Neural crest cell (in vitro differentiated cells): Measurements from ENCODE around the gene HOXD12. TPM values are rescaled to one million over a fixed set of nuclear protein-coding genes. Genes with fewer than 3 reads are reported as not detected.

Experiments
- DNase-seq: peaks from one replicate; pipeline ENCODE4 v3.0.0; 2021; ENCODE audit warnings: low read depth, mixed read lengths, low spot score
- H3K27ac Mint-ChIP-seq: one replicate; pipeline ENCODE4 v1.8.0; 2021; ENCODE audit warnings: mild to moderate bottlenecking, mixed read lengths; ENCODE audit not compliant: unreplicated experiment
- H3K27me3 Mint-ChIP-seq: 2 replicates; pipeline ENCODE4 v1.8.0; 2021; ENCODE audit warnings: low read depth, mild to moderate bottlenecking, mixed read lengths
- H3K36me3 Mint-ChIP-seq: 2 replicates; pipeline ENCODE4 v1.8.0; 2021; ENCODE audit warnings: low read depth, mild to moderate bottlenecking, mixed read lengths
- H3K4me1 Mint-ChIP-seq: 2 replicates; pipeline ENCODE4 v1.8.0; 2021; ENCODE audit warnings: mixed read lengths
- H3K4me3 Mint-ChIP-seq: one replicate; pipeline ENCODE4 v1.8.0; 2021; ENCODE audit warnings: mild to moderate bottlenecking, mixed read lengths
- H3K9me3 Mint-ChIP-seq: 2 replicates; pipeline ENCODE4 v1.8.0; 2021; ENCODE audit warnings: mixed read lengths
- long read RNA-seq: library from polyadenylated mRNA; unstranded; transcript quantifications from one replicate; pipeline ENCODE4 v2.0.0, GENCODE V29; 2020
- total RNA-seq: library from RNA; stranded (reverse); gene quantifications from 2 replicates; pipeline ENCODE4 v1.2.1, GENCODE V29; 2021
- TF ChIP-seq, protein P1 (sequence below): fragments of 200-600 bp; sonication (generic); conservative IDR thresholded peaks from 2 replicates; pipeline ENCODE4 v1.5.0; 2021; ENCODE audit warnings: antibody characterized with exemption, mild to moderate bottlenecking

HOXD12 gene, protein sequence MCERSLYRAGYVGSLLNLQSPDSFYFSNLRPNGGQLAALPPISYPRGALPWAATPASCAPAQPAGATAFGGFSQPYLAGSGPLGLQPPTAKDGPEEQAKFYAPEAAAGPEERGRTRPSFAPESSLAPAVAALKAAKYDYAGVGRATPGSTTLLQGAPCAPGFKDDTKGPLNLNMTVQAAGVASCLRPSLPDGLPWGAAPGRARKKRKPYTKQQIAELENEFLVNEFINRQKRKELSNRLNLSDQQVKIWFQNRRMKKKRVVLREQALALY
- total RNA-seq, result not detected in 2 replicates
- long read RNA-seq, result 0 reads

DNA sequence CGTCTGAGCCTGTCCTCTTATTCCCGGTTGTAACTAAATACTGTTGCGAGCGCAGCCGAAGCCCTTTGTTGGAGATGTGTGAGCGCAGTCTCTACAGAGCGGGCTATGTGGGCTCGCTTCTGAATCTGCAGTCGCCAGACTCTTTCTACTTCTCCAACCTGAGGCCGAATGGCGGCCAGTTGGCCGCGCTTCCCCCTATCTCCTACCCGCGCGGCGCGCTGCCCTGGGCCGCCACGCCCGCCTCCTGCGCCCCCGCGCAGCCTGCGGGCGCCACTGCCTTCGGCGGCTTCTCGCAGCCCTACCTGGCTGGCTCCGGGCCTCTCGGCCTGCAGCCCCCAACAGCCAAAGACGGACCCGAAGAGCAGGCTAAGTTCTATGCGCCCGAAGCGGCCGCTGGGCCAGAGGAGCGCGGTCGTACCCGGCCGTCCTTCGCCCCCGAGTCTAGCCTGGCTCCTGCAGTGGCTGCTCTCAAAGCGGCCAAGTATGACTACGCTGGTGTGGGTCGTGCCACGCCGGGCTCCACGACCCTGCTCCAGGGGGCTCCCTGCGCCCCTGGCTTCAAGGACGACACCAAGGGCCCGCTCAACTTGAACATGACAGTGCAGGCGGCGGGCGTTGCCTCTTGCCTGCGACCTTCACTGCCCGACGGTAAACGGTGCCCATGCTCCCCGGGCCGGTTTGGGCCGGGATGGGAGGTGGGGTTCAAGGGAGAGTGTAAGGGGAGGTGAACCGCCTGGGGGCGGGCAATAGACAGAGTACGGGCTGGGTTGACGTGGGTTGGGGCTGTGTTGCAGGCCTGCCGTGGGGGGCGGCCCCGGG is at the start of gene HOXD12:
TSS of gene HOXD12 (plus strand) at position 68 of the 819 bp plus-strand sequence. CDS start at position 75, 7 bp downstream.
- TF ChIP-seq, protein P1, sequence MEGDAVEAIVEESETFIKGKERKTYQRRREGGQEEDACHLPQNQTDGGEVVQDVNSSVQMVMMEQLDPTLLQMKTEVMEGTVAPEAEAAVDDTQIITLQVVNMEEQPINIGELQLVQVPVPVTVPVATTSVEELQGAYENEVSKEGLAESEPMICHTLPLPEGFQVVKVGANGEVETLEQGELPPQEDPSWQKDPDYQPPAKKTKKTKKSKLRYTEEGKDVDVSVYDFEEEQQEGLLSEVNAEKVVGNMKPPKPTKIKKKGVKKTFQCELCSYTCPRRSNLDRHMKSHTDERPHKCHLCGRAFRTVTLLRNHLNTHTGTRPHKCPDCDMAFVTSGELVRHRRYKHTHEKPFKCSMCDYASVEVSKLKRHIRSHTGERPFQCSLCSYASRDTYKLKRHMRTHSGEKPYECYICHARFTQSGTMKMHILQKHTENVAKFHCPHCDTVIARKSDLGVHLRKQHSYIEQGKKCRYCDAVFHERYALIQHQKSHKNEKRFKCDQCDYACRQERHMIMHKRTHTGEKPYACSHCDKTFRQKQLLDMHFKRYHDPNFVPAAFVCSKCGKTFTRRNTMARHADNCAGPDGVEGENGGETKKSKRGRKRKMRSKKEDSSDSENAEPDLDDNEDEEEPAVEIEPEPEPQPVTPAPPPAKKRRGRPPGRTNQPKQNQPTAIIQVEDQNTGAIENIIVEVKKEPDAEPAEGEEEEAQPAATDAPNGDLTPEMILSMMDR, result no peak
- Mint-ChIP-seq H3K27ac (no peak within 1 kb of the TSS), H3K4me1 (peaks cover 15% of the 10 kb centered on the region), H3K36me3 (peaks cover 3% of the 10 kb centered on the region), H3K4me3 (no peak within 1 kb of the TSS), H3K9me3 (no peaks in the 10 kb centered on the region), H3K27me3 (peaks cover 100% of the 10 kb centered on the region)
- DNase-seq, result no peak

DNA sequence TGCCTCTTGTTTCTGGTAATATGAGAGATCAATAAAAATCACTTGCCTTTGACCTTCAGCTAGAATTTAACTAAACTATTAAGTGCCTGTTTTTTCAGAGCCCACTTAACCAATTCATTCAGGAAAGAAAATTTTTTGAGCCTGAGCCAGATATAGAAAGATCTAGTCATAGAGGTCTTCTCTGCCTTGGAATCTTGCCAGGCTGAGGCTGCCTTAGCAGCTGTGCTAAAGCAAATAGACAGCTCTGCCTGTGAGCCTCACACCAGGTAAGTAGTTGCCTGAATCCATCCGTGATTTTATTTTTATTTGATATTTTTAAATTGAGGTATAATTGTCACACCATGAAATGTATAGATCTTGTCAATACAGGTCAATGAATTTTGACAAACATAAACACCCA is 43.2 kb upstream of the HOXD12 start:
- no peak for DNase-seq
- no peaks in the 10 kb centered on the region for H3K36me3 Mint-ChIP-seq
- H3K4me3 Mint-ChIP-seq, result no peak overlapping the region
- H3K27ac Mint-ChIP-seq, result no peak overlapping the region
- no peaks in the 10 kb centered on the region for H3K4me1 Mint-ChIP-seq
- peaks cover 62% of the 10 kb centered on the region for H3K27me3 Mint-ChIP-seq
- H3K9me3 Mint-ChIP-seq, result no peaks in the 10 kb centered on the region
- TF ChIP-seq, protein P1, result no peak

DNA sequence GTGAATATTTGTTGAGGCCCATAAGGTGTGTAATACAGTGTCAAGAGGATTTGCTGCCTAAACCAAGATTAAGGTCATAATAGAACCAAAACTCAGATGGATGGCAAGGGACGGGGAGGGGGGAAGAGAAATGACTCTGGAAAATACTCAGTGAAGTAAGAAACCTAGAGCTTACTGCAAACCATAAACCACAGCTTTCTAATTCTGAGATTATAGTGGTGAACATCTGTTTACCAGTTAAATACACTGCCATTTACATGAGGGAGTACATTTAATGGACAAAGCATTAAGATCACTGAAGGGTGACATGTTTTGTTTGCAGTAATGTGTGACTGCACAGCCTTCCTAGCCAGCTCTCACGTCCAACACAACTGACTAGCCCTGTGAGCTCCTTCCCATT is 35.6 kb upstream of the HOXD12 start:
- Mint-ChIP-seq H3K36me3 (no peaks in the 10 kb centered on the region), H3K27me3 (peaks cover 92% of the 10 kb centered on the region), H3K27ac (no peak overlapping the region), H3K4me1 (peaks cover 15% of the 10 kb centered on the region), H3K4me3 (no peak overlapping the region), H3K9me3 (no peaks in the 10 kb centered on the region)
- DNase-seq, result no peak
- TF ChIP-seq, protein P1, result no peak

DNA sequence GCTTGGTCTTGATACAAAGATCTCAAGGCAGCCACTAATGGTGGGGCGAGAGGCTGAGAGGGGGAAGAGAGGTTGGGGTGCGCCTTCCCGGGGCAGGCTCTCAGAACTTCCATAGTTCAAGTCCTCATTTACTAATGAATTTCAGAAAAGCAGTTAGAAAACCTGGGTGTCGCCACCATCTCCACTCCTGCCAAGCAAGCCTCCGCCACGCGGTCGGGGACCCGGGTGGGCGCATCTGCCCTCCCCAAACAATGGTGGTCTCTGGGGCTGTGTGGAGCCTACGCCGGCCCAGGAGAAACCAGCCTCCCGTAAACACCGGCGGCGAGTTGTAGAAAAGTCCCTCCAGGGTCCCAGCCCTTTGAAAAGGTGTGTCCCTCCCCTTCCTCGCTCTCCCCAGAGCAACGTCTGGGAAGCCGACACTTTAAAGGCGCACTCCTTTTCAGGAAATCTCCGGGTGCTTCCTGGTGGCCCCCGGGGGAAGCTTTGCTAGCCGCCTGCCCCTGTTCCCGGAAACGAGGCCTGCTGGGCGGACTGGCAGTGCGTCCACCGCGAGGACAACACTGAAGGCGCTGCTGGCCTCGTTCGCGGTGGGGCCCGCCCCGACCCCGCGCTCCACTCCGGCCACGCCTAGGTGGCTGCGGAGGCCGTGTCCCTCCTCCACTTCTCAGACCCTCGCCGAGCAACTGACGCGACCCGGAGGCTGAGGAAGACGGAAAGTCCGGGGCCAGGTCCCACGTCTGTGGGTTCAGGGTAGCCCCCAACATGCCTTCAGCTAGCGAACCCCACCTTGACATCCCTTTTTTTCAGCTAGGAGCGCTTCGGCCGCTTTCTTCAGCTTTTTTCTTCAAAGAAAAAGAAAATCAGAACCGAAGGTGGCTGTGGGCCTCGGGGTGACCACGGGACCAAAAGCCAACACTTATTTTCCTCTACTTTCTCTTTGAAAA is 32.7 kb upstream of the HOXD12 start:
- no peak overlapping the region for H3K27ac Mint-ChIP-seq
- H3K4me1 Mint-ChIP-seq, result peaks cover 15% of the 10 kb centered on the region
- no peaks in the 10 kb centered on the region for H3K9me3 Mint-ChIP-seq
- peaks cover 100% of the 10 kb centered on the region for H3K27me3 Mint-ChIP-seq
- TF ChIP-seq, protein P1, result no peak
- no peak overlapping the region for H3K4me3 Mint-ChIP-seq
- H3K36me3 Mint-ChIP-seq, result no peaks in the 10 kb centered on the region
- no peak for DNase-seq
